Peyer's patch (tissue), 4 donors: ENCODE measurements around the gene TOX2.

ENCODE experiments used
- POLR2A ChIP-seq, 2 donors: fragments of 450-650 bp; IDR thresholded peaks; one replicate each; pipeline ENCODE4 v1.5.1; 2017; ENCODE audit warnings: antibody characterized with exemption in 2 of 2, mild to moderate bottlenecking in 2 of 2, moderate library complexity in 2 of 2
- TF ChIP-seq, protein P1 (sequence below), 6 experiments: fragments of 450-650 bp in 4 of 6; fragments of 200-600 bp in 2 of 6; sonication (generic) in 1 of 6; IDR thresholded peaks; one replicate each; pipeline ENCODE4 v1.5.1; 2017 to 2019; ENCODE audit warnings: antibody characterized with exemption in 6 of 6, mild to moderate bottlenecking in 3 of 6, moderate library complexity in 1 of 6

DNA sequence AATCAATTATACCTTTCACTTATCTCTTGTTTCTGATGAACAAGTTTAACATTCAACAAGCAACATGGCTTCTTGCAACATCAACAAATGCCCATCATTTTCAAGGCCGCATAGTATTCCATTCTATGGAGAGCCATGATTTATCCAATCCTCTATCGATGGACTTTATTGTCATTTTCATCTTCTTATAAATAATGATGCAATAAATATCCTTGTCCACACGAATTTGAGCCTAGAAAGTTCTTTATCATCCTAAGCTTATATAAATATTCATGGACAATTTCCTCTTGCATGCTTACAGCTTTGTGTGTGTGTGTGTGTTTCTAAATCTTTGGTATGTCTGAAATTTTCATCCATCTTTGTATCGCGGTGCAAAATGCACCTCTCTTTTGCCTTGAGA, 29.1 kb downstream of the TOX2 start:
- TF ChIP-seq, protein P1, sequence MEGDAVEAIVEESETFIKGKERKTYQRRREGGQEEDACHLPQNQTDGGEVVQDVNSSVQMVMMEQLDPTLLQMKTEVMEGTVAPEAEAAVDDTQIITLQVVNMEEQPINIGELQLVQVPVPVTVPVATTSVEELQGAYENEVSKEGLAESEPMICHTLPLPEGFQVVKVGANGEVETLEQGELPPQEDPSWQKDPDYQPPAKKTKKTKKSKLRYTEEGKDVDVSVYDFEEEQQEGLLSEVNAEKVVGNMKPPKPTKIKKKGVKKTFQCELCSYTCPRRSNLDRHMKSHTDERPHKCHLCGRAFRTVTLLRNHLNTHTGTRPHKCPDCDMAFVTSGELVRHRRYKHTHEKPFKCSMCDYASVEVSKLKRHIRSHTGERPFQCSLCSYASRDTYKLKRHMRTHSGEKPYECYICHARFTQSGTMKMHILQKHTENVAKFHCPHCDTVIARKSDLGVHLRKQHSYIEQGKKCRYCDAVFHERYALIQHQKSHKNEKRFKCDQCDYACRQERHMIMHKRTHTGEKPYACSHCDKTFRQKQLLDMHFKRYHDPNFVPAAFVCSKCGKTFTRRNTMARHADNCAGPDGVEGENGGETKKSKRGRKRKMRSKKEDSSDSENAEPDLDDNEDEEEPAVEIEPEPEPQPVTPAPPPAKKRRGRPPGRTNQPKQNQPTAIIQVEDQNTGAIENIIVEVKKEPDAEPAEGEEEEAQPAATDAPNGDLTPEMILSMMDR (IDR thresholded peaks at IDR 0.05): no peak
- TF ChIP-seq POLR2A (IDR thresholded peaks at IDR 0.05): no peak
